Liver (tissue), 9 donors: ENCODE results near the gene GOLGA6A. TPM values are rescaled to one million over a fixed set of nuclear protein-coding genes. Genes with fewer than 3 reads are reported as not detected.
"Not testable (repeated sequence)": the region's sequence is repeated elsewhere in the genome, so short reads cannot be mapped to it uniquely, and the experiment has no call there.

Experiments used
- DNase-seq: peaks from one replicate; pipeline ENCODE4 v3.0.0-alpha.2; 2017; ENCODE audit warnings: low spot score
- H3K27ac ChIP-seq, 2 donors: one replicate each; pipeline ENCODE4 v1.7.0; 2013; ENCODE audit warnings: inconsistent platforms in 2 of 2, low read length in 2 of 2, control low read depth in 1 of 2, low read depth in 1 of 2, mild to moderate bottlenecking in 1 of 2
- H3K27me3 ChIP-seq, 4 donors: one replicate each; pipeline versions ENCODE4 v1.6.1 to v1.7.0; 2013; ENCODE audit warnings: low read length in 3 of 4, inconsistent platforms in 1 of 4, mild to moderate bottlenecking in 1 of 4, moderate library complexity in 1 of 4; ENCODE audit not compliant: control insufficient read depth in 4 of 4, insufficient read depth in 4 of 4
- H3K36me3 ChIP-seq, 4 donors: one replicate each; pipeline versions ENCODE4 v1.6.1 to v1.7.0; 2013; ENCODE audit warnings: low read length in 3 of 4, mild to moderate bottlenecking in 3 of 4, low read depth in 1 of 4, moderate library complexity in 1 of 4; ENCODE audit not compliant: control insufficient read depth in 4 of 4, insufficient read depth in 3 of 4
- H3K4me1 ChIP-seq, 4 donors: one replicate each; pipeline versions ENCODE4 v1.6.1 to v1.7.0; 2013; ENCODE audit warnings: low read length in 3 of 4, mild to moderate bottlenecking in 3 of 4, moderate library complexity in 1 of 4; ENCODE audit not compliant: control insufficient read depth in 4 of 4, insufficient read depth in 4 of 4
- H3K4me3 ChIP-seq, 3 donors: one replicate each; pipeline versions ENCODE4 v1.6.1 to v1.7.0; 2013; ENCODE audit warnings: low read length in 3 of 3, control low read depth in 1 of 3, low read depth in 1 of 3, mild to moderate bottlenecking in 1 of 3
- H3K9ac ChIP-seq, 2 donors: one replicate each; pipeline ENCODE4 v1.7.0; 2013; ENCODE audit warnings: low read length in 2 of 2, mild to moderate bottlenecking in 2 of 2, moderate library complexity in 2 of 2, control low read depth in 1 of 2, low read depth in 1 of 2
- H3K9me3 ChIP-seq, 4 donors: one replicate each; pipeline versions ENCODE4 v1.6.1 to v1.7.0; 2013; ENCODE audit warnings: low read length in 3 of 4; ENCODE audit not compliant: control insufficient read depth in 4 of 4
- ATF3 ChIP-seq: IDR thresholded peaks from 2 replicates; pipeline ENCODE4 v1.6.1; 2016; ENCODE audit warnings: antibody characterized with exemption
- CTCF ChIP-seq: fragments of 150-350 bp; IDR thresholded peaks from 2 replicates; pipeline ENCODE4 v1.5.1; 2017; ENCODE audit warnings: improper control_type of control experiment, low read depth, low read length; ENCODE audit not compliant: missing input control
- EGR1 ChIP-seq, 2 donors: IDR thresholded peaks; 2 replicates each; pipeline ENCODE4 v1.6.1; 2016 to 2018; ENCODE audit warnings: antibody characterized with exemption in 2 of 2, low read depth in 2 of 2
- FOXA1 ChIP-seq: IDR thresholded peaks from 2 replicates; pipeline ENCODE4 v1.6.1; 2016; ENCODE audit warnings: antibody characterized with exemption
- FOXA2 ChIP-seq: IDR thresholded peaks from 2 replicates; pipeline ENCODE4 v1.6.1; 2016; ENCODE audit warnings: antibody characterized with exemption
- GABPA ChIP-seq, 2 donors: IDR thresholded peaks in 1 of 2; conservative IDR thresholded peaks in 1 of 2; 2 replicates each; pipeline ENCODE4 v1.6.1; 2016; ENCODE audit warnings: antibody characterized with exemption in 2 of 2, mild to moderate bottlenecking in 1 of 2, moderate library complexity in 1 of 2
- HNF4A ChIP-seq, 2 donors: conservative IDR thresholded peaks; 2 replicates each; pipeline ENCODE4 v1.6.1; 2016; ENCODE audit warnings: antibody characterized with exemption in 2 of 2, mild to moderate bottlenecking in 2 of 2
- JUND ChIP-seq, 2 donors: IDR thresholded peaks; 2 replicates each; pipeline ENCODE4 v1.6.1; 2016; ENCODE audit warnings: antibody characterized with exemption in 2 of 2
- MAX ChIP-seq: IDR thresholded peaks from 2 replicates; pipeline ENCODE4 v1.6.1; 2016; ENCODE audit warnings: antibody characterized with exemption
- RAD21 ChIP-seq, 2 donors: IDR thresholded peaks; 2 replicates each; pipeline ENCODE4 v1.6.1; 2016; ENCODE audit warnings: antibody characterized with exemption in 2 of 2, mild to moderate bottlenecking in 2 of 2
- REST ChIP-seq: IDR thresholded peaks from 2 replicates; pipeline ENCODE4 v1.6.1; 2016; ENCODE audit warnings: antibody characterized with exemption, mild to moderate bottlenecking
- SP1 ChIP-seq: IDR thresholded peaks from 2 replicates; pipeline ENCODE4 v1.6.1; 2018; ENCODE audit warnings: antibody characterized with exemption, mild to moderate bottlenecking
- TAF1 ChIP-seq: conservative IDR thresholded peaks from 2 replicates; pipeline ENCODE4 v1.6.1; 2016; ENCODE audit warnings: antibody characterized with exemption, mild to moderate bottlenecking
- YY1 ChIP-seq: IDR thresholded peaks from 2 replicates; pipeline ENCODE4 v1.6.1; 2016; ENCODE audit warnings: antibody characterized with exemption, mild to moderate bottlenecking
- ZBTB33 ChIP-seq: IDR thresholded peaks from 2 replicates; pipeline ENCODE4 v1.6.1; 2016; ENCODE audit warnings: antibody characterized with exemption
- WGBS: extraction: QIAGEN DNeasy Blood & Tissue Kit; methylation state at CpG from one replicate; pipeline ENCODE4 v1.1.7; 2013; 5-methylcytosine and 5-hydroxymethylcytosine counted together
- polyA plus RNA-seq, 2 donors: library from polyadenylated mRNA; stranded (reverse) in 1 of 2; unstranded in 1 of 2; fragments of 200-250 nt in 1 of 2; fragments of >200 nt in 1 of 2; fragmentation: Nextera tagmentation in 1 of 2; extraction: Ambion mirVana in 1 of 2; gene quantifications; one replicate each; pipeline versions ENCODE4 v1.2.1 to v1.2.3, GENCODE V29; 2013 to 2015
- total RNA-seq, 2 donors: library from RNA; depleted of rRNA; stranded (reverse); fragments of >200 nt; gene quantifications; one replicate each; pipeline ENCODE4 v1.2.3, GENCODE V29; 2014
- donor health status: healthy.
- donor health status: healthy.
- donor health status: healthy.
- donor health status: healthy.
- donor health status: healthy.

GOLGA6A gene
- total and polyA plus RNA-seq, 4 donors, result 0.06 to 1.4 (median 0.63) TPM

- DNase-seq, H3K9me3 ChIP-seq, H3K9ac ChIP-seq, H3K4me3 ChIP-seq, H3K4me1 ChIP-seq, H3K36me3 ChIP-seq, H3K27me3 ChIP-seq, H3K27ac ChIP-seq: not testable (repeated sequence)
- 73% methylated on average over 10 of the region's 17 CpGs for WGBS
Observed at GRCh38 chr15:74063425-74064146, 18.8 kb downstream of the GOLGA6A start.

- Histone ChIP-seq H3K36me3 (no peaks in the 10 kb centered on the region), H3K27me3 (no peaks in the 10 kb centered on the region), H3K4me3 (no peak overlapping the region), H3K9me3 (no peaks in the 10 kb centered on the region), H3K9ac (no peak overlapping the region), H3K27ac (no peak overlapping the region), H3K4me1 (no peaks in the 10 kb centered on the region)
- no peak for DNase-seq
- no peak for TF ChIP-seq RAD21 (IDR thresholded peaks at IDR 0.05)
- TF ChIP-seq MAX, result no peak
- TF ChIP-seq JUND (IDR thresholded peaks at IDR 0.05), result no peak
- TF ChIP-seq SP1, result no peak
- TF ChIP-seq ZBTB33, result no peak
- TF ChIP-seq CTCF, result no peak
- no peak for TF ChIP-seq EGR1 (IDR thresholded peaks at IDR 0.05; ENCODE audit: low read depth in 2 of 2)
- no peak for TF ChIP-seq ATF3
- TF ChIP-seq TAF1, result no peak
- no peak for TF ChIP-seq GABPA (IDR thresholded peaks at IDR 0.05 in 1 of 2, conservative IDR thresholded peaks at IDR 0.05 in 1 of 2)
- no peak for TF ChIP-seq YY1
- no peak for TF ChIP-seq FOXA1
- no peak for TF ChIP-seq REST
- TF ChIP-seq HNF4A (conservative IDR thresholded peaks at IDR 0.05), result no peak
- TF ChIP-seq FOXA2, result no peak
- 88% methylated on average over 7 of the region's 7 CpGs for WGBS
Observed at GRCh38 chr15:74062671-74063070, 19.7 kb downstream of the GOLGA6A start.
